Keratinocyte (primary cell): ENCODE data around the gene S100A7. TPM values are rescaled to one million over a fixed set of nuclear protein-coding genes. Genes with fewer than 3 reads are reported as not detected.
"Not testable (repeated sequence)": the region's sequence is repeated elsewhere in the genome, so short reads cannot be mapped to it uniquely, and the experiment has no call there.

Source experiments
- DNase-seq: peaks from one replicate; pipeline ENCODE4 v3.0.0-alpha.2; 2011; ENCODE audit warnings: low read depth, missing footprints, low spot score
- FAIRE-seq: peaks from 2 replicates; lab custom pipeline; 2011; peaks lifted over from hg19 to GRCh38; lab: Jason Lieb, UNC
- H2AFZ ChIP-seq: 2 replicates; pipeline ENCODE4 v1.6.0; 2012; ENCODE audit warnings: low read length, control low read depth, inconsistent platforms; ENCODE audit not compliant: control insufficient read depth
- H3K27ac ChIP-seq: 2 replicates; pipeline ENCODE4 v1.5.1; 2011; ENCODE audit warnings: low read length; ENCODE audit not compliant: control insufficient read depth, insufficient read depth
- H3K27me3 ChIP-seq: 3 replicates; pipeline ENCODE4 v1.6.0; 2011; ENCODE audit warnings: low read length; ENCODE audit not compliant: control insufficient read depth, insufficient read depth; ENCODE audit errors: extremely low read depth
- H3K36me3 ChIP-seq, 2 experiments: 2 replicates in 1 of 2; 3 replicates in 1 of 2; pipeline ENCODE4 v1.5.1; 2011; ENCODE audit warnings: low read length in 2 of 2, mild to moderate bottlenecking in 1 of 2; ENCODE audit not compliant: control insufficient read depth in 2 of 2, insufficient read depth in 2 of 2; ENCODE audit errors: extremely low read depth in 1 of 2
- H3K4me1 ChIP-seq: 3 replicates; pipeline ENCODE4 v1.5.1; 2011; ENCODE audit warnings: low read length; ENCODE audit not compliant: control insufficient read depth, insufficient read depth; ENCODE audit errors: extremely low read depth
- H3K4me2 ChIP-seq: 3 replicates; pipeline ENCODE4 v1.6.0; 2011; ENCODE audit warnings: low read depth, low read length; ENCODE audit not compliant: control insufficient read depth, insufficient read depth; ENCODE audit errors: extremely low read depth
- H3K4me3 ChIP-seq, 3 experiments: fragments of 200-600 bp in 1 of 3; sonication (generic) in 1 of 3; 2 replicates in 2 of 3; 3 replicates in 1 of 3; pipeline ENCODE4 v1.5.1; 2011 to 2016; ENCODE audit warnings: low read length in 3 of 3, mild to moderate bottlenecking in 3 of 3, control low read depth in 2 of 3, inconsistent platforms in 1 of 3, low read depth in 1 of 3, mixed read lengths in 1 of 3, mixed run types in 1 of 3, moderate library complexity in 1 of 3; ENCODE audit not compliant: control insufficient read depth in 2 of 3, insufficient read depth in 2 of 3; ENCODE audit errors: extremely low read depth in 1 of 3
- H3K79me2 ChIP-seq: 2 replicates; pipeline ENCODE4 v1.6.0; 2012; ENCODE audit warnings: low read length; ENCODE audit not compliant: control insufficient read depth, insufficient read depth
- H3K9ac ChIP-seq: 3 replicates; pipeline ENCODE4 v1.6.0; 2011; ENCODE audit warnings: low read length; ENCODE audit not compliant: control insufficient read depth, insufficient read depth; ENCODE audit errors: extremely low read depth
- H3K9me1 ChIP-seq: 3 replicates; pipeline ENCODE4 v1.6.0; 2011; ENCODE audit warnings: low read length; ENCODE audit not compliant: control insufficient read depth, insufficient read depth; ENCODE audit errors: extremely low read depth
- H3K9me3 ChIP-seq: 2 replicates; pipeline ENCODE4 v1.5.1; 2012; ENCODE audit warnings: low read depth, low read length; ENCODE audit not compliant: control insufficient read depth
- H4K20me1 ChIP-seq: 3 replicates; pipeline ENCODE4 v1.6.0; 2011; ENCODE audit warnings: low read length; ENCODE audit not compliant: control insufficient read depth, insufficient read depth; ENCODE audit errors: extremely low read depth
- CTCF ChIP-seq, 3 experiments: IDR thresholded peaks in 1 of 3; conservative IDR thresholded peaks in 1 of 3; optimal IDR thresholded peaks in 1 of 3; 2 replicates in 2 of 3; 3 replicates in 1 of 3; pipeline versions ENCODE3 to v1.5.1; 2011; ENCODE audit warnings: low read length in 3 of 3, mild to moderate bottlenecking in 3 of 3, moderate library complexity in 2 of 3, control low read depth in 1 of 3, inconsistent platforms in 1 of 3; ENCODE audit not compliant: insufficient read depth in 2 of 3; ENCODE audit errors: extremely low read depth in 1 of 3
- EZH2 ChIP-seq: IDR thresholded peaks from one replicate; pipeline ENCODE4 v1.6.1; 2012; ENCODE audit warnings: inconsistent platforms, mild to moderate bottlenecking, low read length, moderate library complexity
- dilution Hi-C: fragments of 300-500 bp; cut with MboI; formaldehyde crosslinking; loops from one replicate; pipeline ENCODE4 v1.7.0; 2020; ENCODE audit warnings: low sequenced_read_pairs; ENCODE audit not compliant: extremely low pct_ligation_motif_present
- polyA plus RNA-seq, 5 experiments: library from polyadenylated mRNA; depleted of rRNA in 3 of 5; stranded (reverse) in 3 of 5; stranded (forward) in 1 of 5; unstranded in 1 of 5; fragments of >200 nt; gene quantifications; 1 replicate in 1 of 5; 2 replicates in 3 of 5; 3 replicates in 1 of 5; pipeline versions ENCODE4 v1.2.1 to v1.2.3, GENCODE V29; 2011 to 2012; ENCODE audit warnings: missing spikeins in 2 of 5, low read depth in 1 of 5, low replicate concordance in 1 of 5

Gene S100A7
- polyA plus RNA-seq, 1 donor (not counting 4 experiments of a cell fraction or from before 2014, with no cell fraction given): 31.2 TPM

GRCh38 chr1:153459655-153460054, 796 bp downstream of the S100A7 start:
- no peak overlapping the region for H3K27ac ChIP-seq

GRCh38 chr1:153456396-153456795, 4.1 kb downstream of the S100A7 start:
- Histone ChIP-seq H3K9me1 (no peaks in the 10 kb centered on the region), H3K9ac (no peak overlapping the region), H3K4me1 (no peaks in the 10 kb centered on the region), H3K4me3 (no peak overlapping the region), H4K20me1 (no peaks in the 10 kb centered on the region), H3K4me2 (no peak overlapping the region), H3K27me3 (peaks cover 22% of the 10 kb centered on the region), H3K79me2 (no peaks in the 10 kb centered on the region), H3K36me3 (no peaks in the 10 kb centered on the region), H3K27ac (no peak overlapping the region), H2AFZ (no peak overlapping the region), H3K9me3 (no peaks in the 10 kb centered on the region)
- DNase-seq (no peak), FAIRE-seq (no peak)
- dilution Hi-C loops: no loop called here
- no peak for TF ChIP-seq EZH2
- TF ChIP-seq CTCF (optimal IDR thresholded peaks at IDR 0.05 in 1 of 3, IDR thresholded peaks at IDR 0.05 in 1 of 3, conservative IDR thresholded peaks at IDR 0.05 in 1 of 3; ENCODE audit: extremely low read depth in 1 of 3, insufficient read depth in 2 of 3, low read length in 3 of 3): no peak

More at GRCh38 chr1:153459655-153460054, 796 bp downstream of the S100A7 start:
- H4K20me1 ChIP-seq: no peaks in the 10 kb centered on the region
- H3K36me3 ChIP-seq: no peaks in the 10 kb centered on the region
- peaks cover 22% of the 10 kb centered on the region for H3K27me3 ChIP-seq
- H3K4me1 ChIP-seq: no peaks in the 10 kb centered on the region
- H2AFZ ChIP-seq: no peak overlapping the region
- no peak overlapping the region for H3K4me2 ChIP-seq
- no peak overlapping the region for H3K9ac ChIP-seq
- TF ChIP-seq EZH2: no peak
- no peak for TF ChIP-seq CTCF (optimal IDR thresholded peaks at IDR 0.05 in 1 of 3, IDR thresholded peaks at IDR 0.05 in 1 of 3, conservative IDR thresholded peaks at IDR 0.05 in 1 of 3; ENCODE audit: extremely low read depth in 1 of 3, insufficient read depth in 2 of 3, low read length in 3 of 3)
- no peak overlapping the region for H3K4me3 ChIP-seq
- DNase-seq: no peak
- H3K79me2 ChIP-seq: no peaks in the 10 kb centered on the region
- no peak for FAIRE-seq
- H3K9me3 ChIP-seq: no peaks in the 10 kb centered on the region
- dilution Hi-C loops: no loop called here
- no peaks in the 10 kb centered on the region for H3K9me1 ChIP-seq

- H3K27ac ChIP-seq, H3K9ac ChIP-seq, H3K9me1 ChIP-seq, H4K20me1 ChIP-seq, H3K4me3 ChIP-seq, dilution Hi-C loops, H3K4me1 ChIP-seq, H3K9me3 ChIP-seq, H3K4me2 ChIP-seq, H3K79me2 ChIP-seq, H3K27me3 ChIP-seq, DNase-seq, H2AFZ ChIP-seq, H3K36me3 ChIP-seq, FAIRE-seq: not testable (repeated sequence)
These were observed 11.6 kb downstream of the S100A7 start for GRCh38 chr1:153448851-153449250.
